Testis (tissue), 2 donors: Measurements from ENCODE around the gene SMYD5.

Experiments
- CTCF ChIP-seq, 3 experiments: fragments of 450-650 bp in 2 of 3; fragments of 200-600 bp in 1 of 3; sonication (generic) in 1 of 3; IDR thresholded peaks; one replicate each; pipeline ENCODE4 v1.5.1; 2016 to 2019; ENCODE audit warnings: antibody characterized with exemption in 3 of 3, mild to moderate bottlenecking in 2 of 3, moderate library complexity in 1 of 3
- POLR2A ChIP-seq: fragments of 450-650 bp; IDR thresholded peaks from one replicate; pipeline ENCODE4 v1.6.1; 2017; ENCODE audit warnings: antibody characterized with exemption, mild to moderate bottlenecking, moderate library complexity

GRCh38 chr2:73212098-73212447, 2.0 kb upstream of the SMYD5 start:
- no peak for TF ChIP-seq CTCF (IDR thresholded peaks at IDR 0.05)
- no peak for TF ChIP-seq POLR2A
